Hematopoietic multipotent progenitor cell (in vitro differentiated cells): ENCODE results near the gene SLC35B2. TPM values are rescaled to one million over a fixed set of nuclear protein-coding genes. Genes with fewer than 3 reads are reported as not detected.

Experiments
- small RNA-seq: library from RNA; depleted of rRNA; stranded (forward); fragments of <200 nt; gene quantifications from one replicate; pipeline ENCODE3, GENCODE V24; 2012
- total RNA-seq: library from RNA; depleted of rRNA; stranded (reverse); fragments of >200 nt; gene quantifications from one replicate; pipeline ENCODE4 v1.2.3, GENCODE V29; 2012

The SLC35B2 gene
- total RNA-seq, 1 donor, result 48.2 TPM

Small RNA genes lying within 50 kb of the gene (small RNA-seq; reads per million reads assigned to genes)
- gene RN7SL811P, result not detected

Other genes starting within 250 kb of the SLC35B2 start
- 20.5 TPM for gene MRPL14, start 130.1 kb downstream of the SLC35B2 start, total RNA-seq
- 6.5 TPM for gene TMEM63B, start 130.0 kb downstream of the SLC35B2 start, total RNA-seq
- gene CAPN11, start 98.7 kb downstream of the SLC35B2 start, total RNA-seq, result 7.3 TPM
- gene MYMX, start 40.6 kb downstream of the SLC35B2 start, total RNA-seq, result 0.27 TPM
- 26.9 TPM for gene SLC29A1, start 33.9 kb downstream of the SLC35B2 start, total RNA-seq
- gene HSP90AB1, start 10.4 kb downstream of the SLC35B2 start, total RNA-seq, result 770 TPM
- gene NFKBIE, start 8.0 kb upstream of the SLC35B2 start, total RNA-seq, result 38.8 TPM
- under 0.01 TPM for gene TMEM151B, start 12.9 kb upstream of the SLC35B2 start, total RNA-seq
- gene AARS2, start 55.8 kb upstream of the SLC35B2 start, total RNA-seq, result 19.9 TPM
- not detected for gene SPATS1, start 85.1 kb upstream of the SLC35B2 start, total RNA-seq
- 10.5 TPM for gene CDC5L, start 130.2 kb upstream of the SLC35B2 start, total RNA-seq